OCI-LY1 (cell line): ENCODE results near the gene PROZ.

Source experiments
- CTCF ChIP-seq: fragments of 200-600 bp; sonication (generic), shearing (Covaris generic); IDR thresholded peaks from 2 replicates; pipeline ENCODE4 v1.5.1; 2017; ENCODE audit warnings: mild to moderate bottlenecking, antibody characterized with exemption, low read length, moderate library complexity, mixed read lengths
- EZH2 ChIP-seq: fragments of 200-600 bp; sonication (generic), shearing (Covaris generic); IDR thresholded peaks from 2 replicates; pipeline ENCODE4 v1.8.0; 2017; ENCODE audit warnings: borderline replicate concordance, mixed run types, mild to moderate bottlenecking, antibody characterized with exemption, low read length, moderate library complexity, mixed read lengths

- TF ChIP-seq CTCF (no peak), EZH2 (no peak)
Measured at GRCh38 chr13:113210833-113211232, 52.4 kb downstream of the PROZ start.
